ENCODE measurements around the gene ZNF263. TPM values are rescaled to one million over a fixed set of nuclear protein-coding genes. Genes with fewer than 3 reads are reported as not detected.

Gene ZNF263
- total RNA-seq = 49.5 and 54.7 TPM in 2 replicates

GRCh38 chr16:3282730-3283542 is at the start of gene ZNF263:
Gene ZNF263, plus strand, starts transcription at chr16:3283491. Its CDS starts 328 bp downstream, at chr16:3283819.

GRCh38 chr16:3234857-3235561 is 48.3 kb upstream of the ZNF263 start, which contains the start of gene ZNF200:
Gene ZNF200, minus strand, starts transcription at chr16:3235158. Its CDS starts 1,403 bp downstream, at chr16:3233755.

DNA sequence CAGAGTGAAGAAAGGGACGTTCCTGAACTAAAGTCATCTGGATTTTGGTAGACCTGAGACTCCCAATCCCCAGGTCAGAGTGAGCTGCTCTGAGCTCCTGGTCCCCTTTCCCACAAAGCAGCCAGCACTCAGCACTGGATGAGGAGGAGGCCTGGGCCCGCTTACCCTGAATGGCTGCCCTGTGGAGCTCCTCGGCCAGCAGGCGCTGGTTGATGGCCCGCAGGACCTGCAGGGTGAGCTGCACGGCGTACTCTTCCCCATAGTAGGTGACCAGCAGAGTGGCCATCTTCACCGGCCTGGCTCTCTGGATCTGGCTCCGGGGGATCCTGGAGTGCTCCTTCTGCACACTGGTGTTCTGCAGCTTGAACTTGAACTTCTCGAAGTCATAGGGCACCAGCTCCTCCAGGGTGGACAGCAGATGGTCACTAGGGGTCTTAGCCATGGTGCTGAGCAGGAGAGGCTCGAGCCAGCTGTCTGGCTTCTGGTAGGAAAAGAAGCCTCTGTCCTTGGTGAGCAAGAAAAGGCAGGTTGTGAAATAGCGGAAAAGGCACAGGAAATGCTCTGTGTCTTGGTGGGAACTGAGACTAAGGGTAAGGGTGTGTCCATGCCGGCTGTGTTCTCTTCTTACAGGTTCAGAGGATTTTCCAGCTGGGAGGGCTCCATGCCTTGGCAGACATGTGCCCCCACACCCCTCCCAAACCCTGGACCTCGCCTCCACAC is 27.0 kb upstream of the ZNF263 start, which contains the start of gene MEFV:
Gene MEFV, minus strand, starts transcription at position 488 of the 720 bp plus-strand sequence. Its CDS starts 46 bp downstream, at position 442.

DNA sequence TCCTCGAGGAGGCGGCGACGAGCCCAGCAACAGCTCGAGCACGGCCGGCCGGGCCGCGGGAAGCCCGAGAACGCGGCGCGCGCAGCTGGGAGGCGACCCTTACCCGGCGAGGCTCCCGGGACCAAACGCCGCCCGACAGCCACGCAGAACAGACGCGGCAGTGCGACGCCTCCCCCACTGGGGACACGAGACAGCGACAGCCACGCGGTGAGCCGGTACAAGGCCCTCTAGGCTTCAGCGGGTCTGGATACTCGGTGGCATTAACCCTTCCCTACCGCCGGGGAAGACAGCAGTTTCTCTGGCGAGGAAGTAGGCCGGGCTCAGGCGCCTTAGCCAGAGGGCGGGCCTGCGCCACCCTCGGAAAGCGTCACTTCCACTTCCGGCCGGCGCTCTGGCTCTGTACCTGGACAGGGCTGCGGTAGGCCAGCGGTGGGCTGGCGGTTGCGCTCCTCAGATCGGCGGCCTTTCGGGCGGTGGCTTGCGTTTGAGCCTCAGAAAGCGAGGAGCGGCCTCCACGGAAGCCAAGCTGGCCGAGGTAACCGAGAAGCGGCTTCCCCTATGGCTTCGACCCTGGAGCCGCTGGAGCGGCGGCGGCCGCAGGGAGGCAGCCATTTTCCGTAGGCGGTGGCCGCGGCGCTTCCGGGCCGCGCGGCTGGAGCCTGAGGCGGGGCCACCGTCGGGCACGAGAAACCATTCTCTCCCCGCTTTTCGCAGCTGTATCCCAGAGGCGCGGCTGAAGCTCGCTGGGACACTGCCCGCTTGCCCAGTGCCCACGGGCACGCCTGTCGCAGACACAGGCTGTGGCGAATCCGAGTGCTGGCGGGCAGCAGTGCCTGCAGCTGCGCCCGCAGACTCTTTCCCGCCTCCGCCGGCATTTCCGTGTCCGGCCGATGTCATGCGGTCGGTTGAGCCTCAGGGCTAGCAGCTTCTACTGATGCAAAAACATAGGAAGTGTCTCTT is 22.1 kb downstream of the ZNF263 start, which contains the start of the genes TIGD7 and ZNF75A:
Gene TIGD7, minus strand, starts transcription at position 322 of the 960 bp plus-strand sequence. CDS start 4,816 bp downstream, outside the sequence.
Gene ZNF75A, plus strand, starts transcription at position 389 of the 960 bp plus-strand sequence. CDS start 2,932 bp downstream, outside the sequence.

Other genes with a start within 250 kb of the ZNF263 start
- gene BICDL2, start 246.5 kb upstream of the ZNF263 start, total RNA-seq = under 0.01 TPM in 1 of 2 replicates, not detected in the other
- not detected in 2 replicates for gene MMP25, start 236.9 kb upstream of the ZNF263 start, total RNA-seq
- gene IL32, start 217.9 kb upstream of the ZNF263 start, total RNA-seq = 3.7 and 21.7 TPM in 2 replicates
- gene ZSCAN10, start 184.2 kb upstream of the ZNF263 start, total RNA-seq = not detected in 2 replicates
- 17.9 and 20.0 TPM in 2 replicates for gene ZNF205, start 170.9 kb upstream of the ZNF263 start, total RNA-seq
- gene ZNF213, start 148.5 kb upstream of the ZNF263 start, total RNA-seq = 8.3 and 11.4 TPM in 2 replicates
- not detected in 2 replicates for gene OR1F1, start 95.3 kb upstream of the ZNF263 start, total RNA-seq
- 12.9 and 14.0 TPM in 2 replicates for gene ZNF200, start 48.3 kb upstream of the ZNF263 start, total RNA-seq
- gene MEFV, start 26.9 kb upstream of the ZNF263 start, total RNA-seq = not detected in 2 replicates
- gene TIGD7, start 21.9 kb downstream of the ZNF263 start, total RNA-seq = 2.4 and 3.6 TPM in 2 replicates
- 22.3 and 28.1 TPM in 2 replicates for gene ZNF75A, start 22.0 kb downstream of the ZNF263 start, total RNA-seq
- 0.22 TPM in 1 of 2 replicates, not detected in the other for gene OR2C1, start 72.4 kb downstream of the ZNF263 start, total RNA-seq
- 9.8 and 11.6 TPM in 2 replicates for gene ZSCAN32, start 117.5 kb downstream of the ZNF263 start, total RNA-seq
- gene ZNF174, start 117.7 kb downstream of the ZNF263 start, total RNA-seq = 5.0 and 9.3 TPM in 2 replicates
- gene ZNF597, start 160.0 kb downstream of the ZNF263 start, total RNA-seq = 4.2 and 5.6 TPM in 2 replicates
- 15.5 and 17.3 TPM in 2 replicates for gene NAA60, start 160.2 kb downstream of the ZNF263 start, total RNA-seq
- gene C16orf90, start 212.0 kb downstream of the ZNF263 start, total RNA-seq = not detected in 2 replicates
- 11.0 and 20.8 TPM in 2 replicates for gene CLUAP1, start 217.5 kb downstream of the ZNF263 start, total RNA-seq